ENCODE measurements around the gene KPNA6. TPM values are rescaled to one million over a fixed set of nuclear protein-coding genes. Genes with fewer than 3 reads are reported as not detected.
"Not testable (repeated sequence)": the region's sequence is repeated elsewhere in the genome, so short reads cannot be mapped to it uniquely, and the experiment has no call there.

KPNA6 gene
- total RNA-seq, 1 experiment from 2014 or later, result 45.8 TPM

DNA sequence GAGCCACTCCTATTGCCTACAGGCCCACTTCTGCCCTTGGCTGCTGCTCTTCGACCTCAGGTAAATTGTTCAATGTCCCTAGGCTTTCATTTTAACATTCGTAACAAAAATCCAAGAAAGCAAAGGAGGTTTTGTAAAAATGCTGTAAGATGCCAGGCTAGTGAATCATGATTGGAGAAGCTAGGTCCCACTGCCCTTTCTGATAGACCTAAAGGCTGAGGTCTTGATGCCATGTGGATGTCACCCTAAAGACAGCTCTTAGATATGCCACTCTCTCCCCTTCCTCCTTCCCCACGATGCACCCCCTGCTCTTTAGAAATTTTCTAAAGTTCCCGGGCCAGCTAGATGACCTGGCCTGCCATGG lies 45.0 kb upstream of the KPNA6 start:
- no peaks in the 10 kb centered on the region for H3K9me2 ChIP-seq (replicated peaks; ENCODE audit: low read length)
- no peaks in the 10 kb centered on the region for H4K20me1 ChIP-seq (ENCODE audit: low read length)
- intact Hi-C loops (cut with micrococcal nuclease), result loop anchor here (1.0 to 5.0 kb wide), 3 partner anchors 46 to 101 kb away; partner anchors contain the start of gene KPNA6
- no TSS peak for BruUV-seq (replicated peaks)
- H3K4me2 ChIP-seq (ENCODE audit: low read length), result no peak overlapping the region
- TF ChIP-seq EZH2 (IDR thresholded peaks at IDR 0.05; ENCODE audit: low read length, unreplicated experiment) (no peak), EZH2phosphoT487 (IDR thresholded peaks at IDR 0.05; ENCODE audit: borderline replicate concordance, low read length) (no peak)
- TF ChIP-seq, protein P1, sequence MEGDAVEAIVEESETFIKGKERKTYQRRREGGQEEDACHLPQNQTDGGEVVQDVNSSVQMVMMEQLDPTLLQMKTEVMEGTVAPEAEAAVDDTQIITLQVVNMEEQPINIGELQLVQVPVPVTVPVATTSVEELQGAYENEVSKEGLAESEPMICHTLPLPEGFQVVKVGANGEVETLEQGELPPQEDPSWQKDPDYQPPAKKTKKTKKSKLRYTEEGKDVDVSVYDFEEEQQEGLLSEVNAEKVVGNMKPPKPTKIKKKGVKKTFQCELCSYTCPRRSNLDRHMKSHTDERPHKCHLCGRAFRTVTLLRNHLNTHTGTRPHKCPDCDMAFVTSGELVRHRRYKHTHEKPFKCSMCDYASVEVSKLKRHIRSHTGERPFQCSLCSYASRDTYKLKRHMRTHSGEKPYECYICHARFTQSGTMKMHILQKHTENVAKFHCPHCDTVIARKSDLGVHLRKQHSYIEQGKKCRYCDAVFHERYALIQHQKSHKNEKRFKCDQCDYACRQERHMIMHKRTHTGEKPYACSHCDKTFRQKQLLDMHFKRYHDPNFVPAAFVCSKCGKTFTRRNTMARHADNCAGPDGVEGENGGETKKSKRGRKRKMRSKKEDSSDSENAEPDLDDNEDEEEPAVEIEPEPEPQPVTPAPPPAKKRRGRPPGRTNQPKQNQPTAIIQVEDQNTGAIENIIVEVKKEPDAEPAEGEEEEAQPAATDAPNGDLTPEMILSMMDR (conservative IDR thresholded peaks at IDR 0.05; ENCODE audit: low read depth, low read length), result no peak
- DNase-seq (no peak), ATAC-seq (no peak)
- peak overlapping the region; percentile 20; the same call in 1 of the 2 replicates for H3K27ac ChIP-seq (ENCODE audit: low read length)
- H3K27me3 ChIP-seq (ENCODE audit: low read length), result no peaks in the 10 kb centered on the region
- POLR2A ChIA-PET (ENCODE audit: unreplicated experiment), result interaction anchor here (0.7 kb wide), 1 partner anchor 18 kb away, joined by 3 read pairs; no protein-coding TSS in a partner anchor
- H3K36me3 ChIP-seq (ENCODE audit: low read depth, low read length), result peaks cover 28% of the 10 kb centered on the region
- H2AFZ ChIP-seq (ENCODE audit: low read length), result no peak overlapping the region
- no peaks in the 10 kb centered on the region for H3F3A ChIP-seq (ENCODE audit: low read length, unreplicated experiment)
- no peaks in the 10 kb centered on the region for H3K9me3 ChIP-seq (ENCODE audit: low read length)
- H3K4me1 ChIP-seq (ENCODE audit: insufficient read depth, low read length), result peaks cover 18% of the 10 kb centered on the region
- no peak overlapping the region for H3K4me3 ChIP-seq (ENCODE audit: low read length)
- H3K9ac ChIP-seq (ENCODE audit: low read length), result no peak overlapping the region
- H3K79me2 ChIP-seq (ENCODE audit: low read length), result no peaks in the 10 kb centered on the region
- CTCF ChIA-PET, result interaction anchor here (0.8 to 1.4 kb wide), 3 partner anchors 46 to 85 kb away, joined by 3 to 4 read pairs (median 3); no protein-coding TSS in a partner anchor

DNA sequence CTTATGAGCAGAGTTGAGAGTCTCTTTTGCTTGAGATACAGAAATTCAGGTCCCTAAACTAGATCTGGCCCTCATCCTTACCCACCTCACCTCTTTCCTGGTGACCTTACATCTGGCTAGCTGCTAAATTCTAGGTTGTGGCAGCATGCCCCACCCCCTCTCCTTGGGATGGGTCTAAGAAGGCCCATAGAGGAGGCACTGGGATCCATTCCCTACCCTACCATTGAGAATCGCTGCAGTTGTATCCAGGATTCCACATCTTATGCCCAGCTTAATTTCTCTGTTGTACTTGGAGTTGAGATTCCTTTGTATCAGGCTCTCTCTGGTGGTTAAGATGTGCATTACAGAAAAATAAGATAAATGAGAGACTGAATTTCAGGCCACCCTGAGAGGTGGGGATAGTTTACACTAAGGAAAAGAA lies 44.6 kb upstream of the KPNA6 start:
- peak; percentile 63 for DNase-seq
- POLR2A ChIA-PET (ENCODE audit: unreplicated experiment), result no interaction called here
- no peak overlapping the region for H3K4me2 ChIP-seq (ENCODE audit: low read length)

DNA sequence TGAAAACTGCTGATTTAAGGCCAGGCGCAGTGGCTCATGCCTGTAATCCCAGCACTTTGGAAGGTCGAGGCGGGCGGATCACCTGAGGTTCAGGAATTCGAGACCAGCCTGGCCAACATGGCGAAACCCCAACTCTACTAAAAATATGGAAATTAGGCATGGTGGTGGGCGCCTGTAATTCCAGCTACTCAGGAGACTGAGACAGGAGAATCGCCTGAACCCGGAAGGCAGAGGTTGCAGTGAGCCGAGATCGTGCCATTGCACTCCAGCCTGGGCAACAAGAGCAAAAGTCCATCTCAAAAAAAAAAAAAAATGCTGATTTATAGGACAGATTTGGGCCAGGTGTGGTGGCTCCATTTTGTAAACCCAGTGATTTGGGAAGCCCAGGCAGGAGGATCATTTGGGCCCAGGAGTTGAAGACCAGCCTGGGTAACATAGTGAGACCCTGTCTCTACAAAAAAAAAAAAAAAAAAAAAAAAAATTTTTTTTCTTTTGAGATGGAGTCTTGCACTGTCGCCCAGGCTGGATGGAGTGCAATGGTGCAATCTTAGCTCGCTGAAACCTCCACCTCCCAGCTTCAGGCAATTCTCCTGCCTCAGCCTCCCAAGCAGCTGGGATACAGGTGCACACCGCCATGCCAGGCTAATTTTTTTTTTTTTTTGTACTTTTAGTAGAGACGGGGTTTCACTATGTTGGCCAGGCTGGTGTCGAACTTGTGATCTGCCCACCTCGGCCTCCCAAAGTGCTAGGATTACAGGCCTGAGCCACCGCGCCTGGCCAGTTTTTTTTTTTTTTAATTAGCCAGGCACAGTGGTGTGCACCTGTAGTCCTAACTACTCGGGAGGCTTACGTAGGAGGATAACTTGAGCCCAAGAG lies 42.0 kb upstream of the KPNA6 start:
- H3K27me3 ChIP-seq (ENCODE audit: low read length); H3K4me3 ChIP-seq (ENCODE audit: low read length); intact Hi-C loops (cut with micrococcal nuclease); H3K79me2 ChIP-seq (ENCODE audit: low read length); H2AFZ ChIP-seq (ENCODE audit: low read length); DNase-seq; BruUV-seq (replicated peaks); H3K9me3 ChIP-seq (ENCODE audit: low read length); H3K9me2 ChIP-seq (replicated peaks; ENCODE audit: low read length); ATAC-seq; H3K9ac ChIP-seq (ENCODE audit: low read length); H4K20me1 ChIP-seq (ENCODE audit: low read length); H3K36me3 ChIP-seq (ENCODE audit: low read depth, low read length); H3K27ac ChIP-seq (ENCODE audit: low read length); H3F3A ChIP-seq (ENCODE audit: low read length, unreplicated experiment): not testable (repeated sequence)
- Histone ChIP-seq H3K4me1 (ENCODE audit: insufficient read depth, low read length) (peaks cover 18% of the 10 kb centered on the region), H3K4me2 (ENCODE audit: low read length) (peak overlapping the region; percentile 9; the same call in 1 of the 2 replicates)
- CTCF ChIA-PET, result interaction anchor here (1.0 kb wide), 1 partner anchor 42 kb away, joined by 3 read pairs; the partner anchor contains the start of gene KPNA6
- POLR2A ChIA-PET (ENCODE audit: unreplicated experiment), result interaction anchor here (0.6 kb wide), 1 partner anchor 45 kb away, joined by 12 read pairs; no protein-coding TSS in a partner anchor

More for the DNA sequence above, 44.6 kb upstream of the KPNA6 start:
- no TSS peak for BruUV-seq (replicated peaks)
- Histone ChIP-seq H3K27ac (ENCODE audit: low read length) (no peak overlapping the region), H3K9me2 (replicated peaks; ENCODE audit: low read length) (no peaks in the 10 kb centered on the region), H3K36me3 (ENCODE audit: low read depth, low read length) (peaks cover 26% of the 10 kb centered on the region), H3K4me1 (ENCODE audit: insufficient read depth, low read length) (peaks cover 18% of the 10 kb centered on the region), H3K27me3 (ENCODE audit: low read length) (no peaks in the 10 kb centered on the region), H4K20me1 (ENCODE audit: low read length) (no peaks in the 10 kb centered on the region), H2AFZ (ENCODE audit: low read length) (no peak overlapping the region), H3F3A (ENCODE audit: low read length, unreplicated experiment) (no peaks in the 10 kb centered on the region), H3K4me3 (ENCODE audit: low read length) (no peak overlapping the region), H3K9me3 (ENCODE audit: low read length) (no peaks in the 10 kb centered on the region), H3K9ac (ENCODE audit: low read length) (no peak overlapping the region), H3K79me2 (ENCODE audit: low read length) (no peaks in the 10 kb centered on the region)
- intact Hi-C loops (cut with micrococcal nuclease), result loop anchor here (1.0 to 5.0 kb wide), 3 partner anchors 46 to 101 kb away; partner anchors contain the start of gene KPNA6
- peak; percentile 45 for ATAC-seq
- CTCF ChIA-PET, result interaction anchor here (0.8 to 1.4 kb wide), 3 partner anchors 46 to 86 kb away, joined by 3 to 4 read pairs (median 3); no protein-coding TSS in a partner anchor
- no peak for TF ChIP-seq EZH2phosphoT487 (IDR thresholded peaks at IDR 0.05; ENCODE audit: borderline replicate concordance, low read length)
- TF ChIP-seq, protein P1 (conservative IDR thresholded peaks at IDR 0.05; ENCODE audit: low read depth, low read length), result peak; percentile 67
